ENCODE data around the gene KMT5C.

KMT5C gene

GRCh38 chr19:55346725-55347441, 7.2 kb downstream of the KMT5C start:
- Histone ChIP-seq H3K27ac (ENCODE audit: extremely low read depth, low read depth, low read length) (no peak overlapping the region), H3K36me3 (ENCODE audit: control insufficient read depth in 2 of 2, insufficient read depth in 1 of 2, low read length in 2 of 2) (peaks cover 3 to 54% of the 10 kb centered on the region in 2 experiments), H3K4me3 (ENCODE audit: low read depth, low read length) (no peak overlapping the region), H3K4me1 (ENCODE audit: control insufficient read depth, insufficient read depth, low read length) (0 out of 2 replicates have a peak, but pooled peaks cover 3% of the 10 kb centered on the region), H3K9me3 (ENCODE audit: control insufficient read depth, insufficient read depth, low read depth, low read length) (no peaks in the 10 kb centered on the region)
- ChIA-PET POLR2A (interaction anchor here (0.5 to 7.7 kb wide), 6 partner anchors 8 to 883 kb away, joined by 3 to 95 read pairs (median 5); partner anchors contain the start of genes KMT5C and LENG9), CTCF (interaction anchor here (1.9 to 3.8 kb wide), 2 partner anchors 8 to 45 kb away, joined by 6 to 22 read pairs; no protein-coding TSS in a partner anchor)
- no peak for TF ChIP-seq ZNF701 (tag by site-specific recombination; IDR thresholded peaks at IDR 0.05)
- TF ChIP-seq HIC1 (tag by site-specific recombination; IDR thresholded peaks at IDR 0.05) = peak; percentile 16; the same call in 1 of the 2 replicates
- TF ChIP-seq ZBTB48 (tag by site-specific recombination; IDR thresholded peaks at IDR 0.05) = no peak
- no peak for TF ChIP-seq ZNF214 (tag by site-specific recombination; IDR thresholded peaks at IDR 0.05; ENCODE audit: borderline replicate concordance)
- peak; percentile 67 for TF ChIP-seq ZFHX2 (tag by site-specific recombination; conservative IDR thresholded peaks at IDR 0.05)

GRCh38 chr19:55347442-55348009, 7.8 kb downstream of the KMT5C start:
- ChIA-PET POLR2A (interaction anchor here (0.6 to 7.7 kb wide), 7 partner anchors 9 to 88 kb away, joined by 3 to 95 read pairs (median 4); partner anchors contain the start of genes KMT5C, PPP6R1 and RPL28), CTCF (interaction anchor here (1.9 to 3.8 kb wide), 2 partner anchors 9 to 46 kb away, joined by 6 to 22 read pairs; no protein-coding TSS in a partner anchor)
- 0 out of 2 replicates have a peak, but pooled peaks cover 3% of the 10 kb centered on the region for H3K4me1 ChIP-seq (ENCODE audit: control insufficient read depth, insufficient read depth, low read length)
- TF ChIP-seq ZNF488 (tag by site-specific recombination; IDR thresholded peaks at IDR 0.05) = no peak
- TF ChIP-seq GLIS1 (tag by site-specific recombination; IDR thresholded peaks at IDR 0.05) = peak; percentile 98
- TF ChIP-seq ZNF747 (tag by site-specific recombination; IDR thresholded peaks at IDR 0.05) = no peak
- 0 out of 2 replicates have a peak, but pooled peaks have one; percentile 8 for TF ChIP-seq PATZ1 (tag by site-specific recombination; IDR thresholded peaks at IDR 0.05)
- TF ChIP-seq ZNF768 (tag by site-specific recombination; IDR thresholded peaks at IDR 0.05) = no peak
- TF ChIP-seq ZNF398 (tag by site-specific recombination; IDR thresholded peaks at IDR 0.05) = peak; percentile 91
- no peak for TF ChIP-seq ZBTB7A (tag by site-specific recombination; IDR thresholded peaks at IDR 0.05; ENCODE audit: low read depth)
- peak; percentile 68 for TF ChIP-seq GLIS2 (tag by site-specific recombination; IDR thresholded peaks at IDR 0.05)
- no peak for TF ChIP-seq ZNF112 (tag by site-specific recombination; IDR thresholded peaks at IDR 0.05)
- no peak for TF ChIP-seq ZNF19 (tag by site-specific recombination; IDR thresholded peaks at IDR 0.05; ENCODE audit: low read depth)
- TF ChIP-seq ZIC2 (tag by site-specific recombination; IDR thresholded peaks at IDR 0.05) = peak; percentile 67
- peaks cover 2 to 47% of the 10 kb centered on the region in 2 experiments for H3K36me3 ChIP-seq (ENCODE audit: control insufficient read depth in 2 of 2, insufficient read depth in 1 of 2, low read length in 2 of 2)
- no peak overlapping the region for H3K4me3 ChIP-seq (ENCODE audit: low read depth, low read length)
- H3K27ac ChIP-seq (ENCODE audit: extremely low read depth, low read depth, low read length) = no peak overlapping the region
- no peaks in the 10 kb centered on the region for H3K9me3 ChIP-seq (ENCODE audit: control insufficient read depth, insufficient read depth, low read depth, low read length)
